Trophoblast cell (in vitro differentiated cells and primary cell): ENCODE results near the gene IL12RB1.
A peak's percentile ranks its signal among the peaks of the same experiment; 100 is the strongest.

Experiments used
- DNase-seq, 2 donors: peaks; one replicate each; pipeline ENCODE4 v3.0.0-alpha.2; 2016
- H2AFZ ChIP-seq: 2 replicates; pipeline ENCODE4 v1.6.1; 2013; ENCODE audit warnings: low read length, moderate library complexity, mild to moderate bottlenecking; ENCODE audit not compliant: insufficient read depth, poor library complexity
- H2AK5ac ChIP-seq: 2 replicates; pipeline ENCODE4 v1.6.1; 2013; ENCODE audit warnings: mild to moderate bottlenecking, low read length
- H2BK120ac ChIP-seq: 2 replicates; pipeline ENCODE4 v1.6.1; 2013; ENCODE audit warnings: low read length, mild to moderate bottlenecking, moderate library complexity; ENCODE audit not compliant: insufficient read depth, poor library complexity
- H2BK12ac ChIP-seq: 2 replicates; pipeline ENCODE4 v1.6.1; 2013; ENCODE audit warnings: mild to moderate bottlenecking, low read length, moderate library complexity
- H2BK5ac ChIP-seq: 2 replicates; pipeline ENCODE4 v1.6.1; 2013; ENCODE audit warnings: low read length, low read depth, moderate library complexity, mild to moderate bottlenecking; ENCODE audit not compliant: poor library complexity
- H3K14ac ChIP-seq: 2 replicates; pipeline ENCODE4 v1.6.1; 2013; ENCODE audit warnings: mild to moderate bottlenecking, low read length
- H3K18ac ChIP-seq: 2 replicates; pipeline ENCODE4 v1.6.1; 2013; ENCODE audit warnings: mild to moderate bottlenecking, low read length
- H3K23ac ChIP-seq: 2 replicates; pipeline ENCODE4 v1.6.1; 2013; ENCODE audit warnings: low read length
- H3K27ac ChIP-seq: 2 replicates; pipeline ENCODE4 v1.5.1; 2013; ENCODE audit warnings: low read depth, mild to moderate bottlenecking, inconsistent platforms, low read length, moderate library complexity
- H3K27me3 ChIP-seq: 2 replicates; pipeline ENCODE4 v1.6.1; 2013; ENCODE audit warnings: inconsistent platforms, mild to moderate bottlenecking, low read length, moderate library complexity; ENCODE audit not compliant: insufficient read depth
- H3K36me3 ChIP-seq, 2 experiments: 1 replicate in 1 of 2; 2 replicates in 1 of 2; pipeline ENCODE4 v1.6.1; 2013; ENCODE audit warnings: low read length in 2 of 2, mild to moderate bottlenecking in 2 of 2, moderate library complexity in 1 of 2; ENCODE audit not compliant: insufficient read depth in 2 of 2, control insufficient read depth in 1 of 2
- H3K4ac ChIP-seq: 2 replicates; pipeline ENCODE4 v1.6.1; 2013; ENCODE audit warnings: low read depth, mild to moderate bottlenecking, low read length, moderate library complexity
- H3K4me1 ChIP-seq, 2 experiments: 1 replicate in 1 of 2; 2 replicates in 1 of 2; pipeline ENCODE4 v1.6.1; 2013; ENCODE audit warnings: low read length in 2 of 2, mild to moderate bottlenecking in 2 of 2, moderate library complexity in 1 of 2; ENCODE audit not compliant: insufficient read depth in 2 of 2, control insufficient read depth in 1 of 2
- H3K4me2 ChIP-seq: 2 replicates; pipeline ENCODE4 v1.6.1; 2013; ENCODE audit warnings: inconsistent platforms, mild to moderate bottlenecking, low read length, moderate library complexity
- H3K4me3 ChIP-seq: 2 replicates; pipeline ENCODE4 v1.5.1; 2013; ENCODE audit warnings: mild to moderate bottlenecking, low read depth, low read length, inconsistent platforms
- H3K79me1 ChIP-seq: one replicate; pipeline ENCODE4 v1.6.1; 2013; ENCODE audit warnings: low read length
- H3K79me2 ChIP-seq: 2 replicates; pipeline ENCODE4 v1.6.1; 2013; ENCODE audit warnings: low read length, mild to moderate bottlenecking; ENCODE audit not compliant: control insufficient read depth, insufficient read depth, poor library complexity
- H3K9ac ChIP-seq: 2 replicates; pipeline ENCODE4 v1.6.1; 2013; ENCODE audit warnings: mild to moderate bottlenecking, low read length
- H3K9me3 ChIP-seq: 2 replicates; pipeline ENCODE4 v1.6.1; 2013; ENCODE audit warnings: low read depth, mild to moderate bottlenecking, control low read depth, inconsistent platforms, low read length; ENCODE audit not compliant: insufficient read depth
- H4K12ac ChIP-seq: 2 replicates; pipeline ENCODE4 v1.6.1; 2013; ENCODE audit warnings: low read depth, mild to moderate bottlenecking, low read length, moderate library complexity
- H4K8ac ChIP-seq: 2 replicates; pipeline ENCODE4 v1.6.1; 2013; ENCODE audit warnings: low read depth, mild to moderate bottlenecking, low read length, moderate library complexity
- H4K91ac ChIP-seq: one replicate; pipeline ENCODE4 v1.6.1; 2013; ENCODE audit warnings: low read depth, mild to moderate bottlenecking, low read length, moderate library complexity
- WGBS: extraction: QIAGEN DNeasy Blood & Tissue Kit; methylation state at CpG from one replicate; pipeline ENCODE4 v1.1.7; 2013; ENCODE audit warnings: missing lambda C conversion rate; ENCODE audit not compliant: insufficient read length, insufficient coverage; ENCODE audit errors: extremely low coverage; 5-methylcytosine and 5-hydroxymethylcytosine counted together

The IL12RB1 gene

GRCh38 chr19:18119717-18120105 lies 33.0 kb upstream of the IL12RB1 start:
- Histone ChIP-seq H2BK120ac (no peak overlapping the region), H3K4me2 (no peak overlapping the region), H3K9ac (no peak overlapping the region), H4K91ac (no peak overlapping the region), H3K79me2 (peaks cover 4% of the 10 kb centered on the region), H2BK12ac (no peak overlapping the region), H2AK5ac (no peak overlapping the region), H2BK5ac (no peak overlapping the region), H2AFZ (no peak overlapping the region), H4K8ac (no peak overlapping the region), H3K4me1 (peaks cover 7 to 8% of the 10 kb centered on the region in 2 experiments), H3K79me1 (peaks cover 6% of the 10 kb centered on the region), H3K27me3 (no peaks in the 10 kb centered on the region), H3K4me3 (peak overlapping the region; percentile 3), H3K18ac (no peak overlapping the region), H3K27ac (no peak overlapping the region), H3K4ac (no peak overlapping the region), H3K14ac (no peak overlapping the region), H3K23ac (no peak overlapping the region), H3K36me3 (peaks cover 0 to 6% of the 10 kb centered on the region in 2 experiments), H4K12ac (no peak overlapping the region), H3K9me3 (peaks cover 3% of the 10 kb centered on the region)
- no peak for DNase-seq
- WGBS = no CpG with 5 or more reads among the region's 14 CpGs

GRCh38 chr19:18119013-18119716 lies 32.4 kb upstream of the IL12RB1 start:
- no CpG with 5 or more reads among the region's 13 CpGs for WGBS
- no peak overlapping the region for H3K9ac ChIP-seq
- no peak overlapping the region for H3K18ac ChIP-seq

GRCh38 chr19:18118420-18119012 lies 31.8 kb upstream of the IL12RB1 start:
- Histone ChIP-seq H2AK5ac (peak overlapping the region; percentile 61), H2BK120ac (no peak overlapping the region), H3K14ac (peak overlapping the region; percentile 82), H2BK12ac (peak overlapping the region; percentile 25), H3K23ac (no peak overlapping the region), H4K8ac (peak overlapping the region; percentile 54), H3K4ac (no peak overlapping the region), H2BK5ac (no peak overlapping the region), H3K9me3 (peaks cover 5% of the 10 kb centered on the region), H3K4me1 (peaks cover 7 to 8% of the 10 kb centered on the region in 2 experiments), H3K27me3 (no peaks in the 10 kb centered on the region), H3K79me2 (peaks cover 4% of the 10 kb centered on the region), H3K4me2 (peak overlapping the region; percentile 88), H3K79me1 (peaks cover 6% of the 10 kb centered on the region), H3K27ac (no peak overlapping the region), H4K91ac (peak overlapping the region; percentile 5), H3K18ac (peak overlapping the region; percentile 87), H3K4me3 (peak overlapping the region; percentile 74), H3K36me3 (peaks cover 0 to under 1% of the 10 kb centered on the region in 2 experiments), H2AFZ (peak overlapping the region; percentile 60), H4K12ac (no peak overlapping the region), H3K9ac (peak overlapping the region; percentile 47)
- no CpG with 5 or more reads among the region's 14 CpGs for WGBS
- DNase-seq = no peak

More at GRCh38 chr19:18119013-18119716, 32.4 kb upstream of the IL12RB1 start:
- no peak overlapping the region for H2BK120ac ChIP-seq
- no peak overlapping the region for H4K8ac ChIP-seq
- peaks cover 3% of the 10 kb centered on the region for H3K9me3 ChIP-seq
- H3K4me1 ChIP-seq = peaks cover 7 to 8% of the 10 kb centered on the region in 2 experiments
- no peak overlapping the region for H3K27ac ChIP-seq
- H2AK5ac ChIP-seq = no peak overlapping the region
- peaks cover 0 to 6% of the 10 kb centered on the region in 2 experiments for H3K36me3 ChIP-seq
- H3K4me2 ChIP-seq = no peak overlapping the region
- H2BK12ac ChIP-seq = no peak overlapping the region
- no peak for DNase-seq
- no peak overlapping the region for H4K91ac ChIP-seq
- no peak overlapping the region for H2BK5ac ChIP-seq
- peaks cover 6% of the 10 kb centered on the region for H3K79me1 ChIP-seq
- no peak overlapping the region for H2AFZ ChIP-seq
- H3K23ac ChIP-seq = no peak overlapping the region
- no peak overlapping the region for H3K4ac ChIP-seq
- no peaks in the 10 kb centered on the region for H3K27me3 ChIP-seq
- no peak overlapping the region for H4K12ac ChIP-seq
- H3K79me2 ChIP-seq = peaks cover 4% of the 10 kb centered on the region
- no peak overlapping the region for H3K14ac ChIP-seq
- peak overlapping the region; percentile 3 for H3K4me3 ChIP-seq

- peaks cover 7 to 8% of the 10 kb centered on the region in 2 experiments for H3K4me1 ChIP-seq
- no peak overlapping the region for H2BK120ac ChIP-seq
- H3K79me1 ChIP-seq = peaks cover 6% of the 10 kb centered on the region
- no peak overlapping the region for H3K23ac ChIP-seq
- H3K4ac ChIP-seq = peak overlapping the region; percentile 6
- peak overlapping the region; percentile 61 for H2AK5ac ChIP-seq
- no peaks in the 10 kb centered on the region for H3K27me3 ChIP-seq
- H2AFZ ChIP-seq = peak overlapping the region; percentile 60
- H3K36me3 ChIP-seq = no peaks in the 10 kb centered on the region
- peak overlapping the region; percentile 5 for H4K91ac ChIP-seq
- H3K4me3 ChIP-seq = peak overlapping the region; percentile 74
- peak overlapping the region; percentile 25 for H2BK12ac ChIP-seq
- H2BK5ac ChIP-seq = peak overlapping the region; percentile 2
- H3K9ac ChIP-seq = peak overlapping the region; percentile 47
- peak; percentile 80 to 95 for DNase-seq
- no peak overlapping the region for H3K27ac ChIP-seq
- H3K9me3 ChIP-seq = peaks cover 2% of the 10 kb centered on the region
- H4K8ac ChIP-seq = peak overlapping the region; percentile 54
- peaks cover 4% of the 10 kb centered on the region for H3K79me2 ChIP-seq
- H3K18ac ChIP-seq = peak overlapping the region; percentile 87
- H3K14ac ChIP-seq = peak overlapping the region; percentile 82
- WGBS = no CpG with 5 or more reads among the region's 86 CpGs
- H3K4me2 ChIP-seq = peak overlapping the region; percentile 88
- no peak overlapping the region for H4K12ac ChIP-seq
Measured at GRCh38 chr19:18117692-18118378, 31.1 kb upstream of the IL12RB1 start.
